GM12878 (cell line): ENCODE measurements around the gene SERPINA4. TPM values are rescaled to one million over a fixed set of nuclear protein-coding genes. Genes with fewer than 3 reads are reported as not detected.

ENCODE experiments used
- ATAC-seq: fragments of 200-7000 bp; cut with Tn5 transposase; 3 replicates; pipeline ENCODE4 v1.9.1; 2020; ENCODE audit warnings: mild to moderate bottlenecking, moderate library complexity
- BruUV-seq: library from RNA; stranded (reverse); fragments of 400-500 nt; replicated peaks from 2 replicates; lab custom pipeline; 2021; lab: Mats Ljungman, UMichigan
- CTCF ChIA-PET: fragments of 300-600 bp; sonication (Branson Sonifier 250); formaldehyde crosslinking; extraction: SDS; loops from one replicate; lab custom pipeline; 2021; ENCODE audit warnings: inconsistent platforms; lab: Yijun Ruan, JAX
- POLR2A ChIA-PET: fragments of 350-600 bp; formaldehyde crosslinking; extraction: SDS; loops from one replicate; lab custom pipeline; 2021; ENCODE audit warnings: inconsistent platforms; lab: Charles Lee
- RAD21 ChIA-PET: fragments of 300-600 bp; sonication (Branson Sonifier 250); formaldehyde crosslinking; loops from one replicate; lab custom pipeline; 2023; ENCODE audit warnings: antibody characterized with exemption; ENCODE audit not compliant: unreplicated experiment; lab: Charles Lee
- SMC1A ChIA-PET: fragments of 300-600 bp; sonication (Branson Sonifier 250); formaldehyde crosslinking; loops from one replicate; lab custom pipeline; 2023; ENCODE audit not compliant: unreplicated experiment, uncharacterized antibody; lab: Charles Lee
- DNase-seq: peaks from one replicate; pipeline ENCODE4 v3.0.0-alpha.2; 2011; ENCODE audit warnings: low read depth, low spot score
- FAIRE-seq: peaks from 3 replicates; lab custom pipeline; 2011; peaks lifted over from hg19 to GRCh38; lab: Jason Lieb, UNC
- H2AFZ ChIP-seq: 2 replicates; pipeline ENCODE4 v1.6.0; 2011; ENCODE audit warnings: low read depth, low read length, control low read depth; ENCODE audit not compliant: control insufficient read depth
- H3K27ac ChIP-seq: 2 replicates; pipeline ENCODE4 v1.5.1; 2011; ENCODE audit warnings: control low read depth; ENCODE audit not compliant: control insufficient read depth, insufficient read depth
- H3K27me3 ChIP-seq, 2 experiments: replicated peaks in 1 of 2; 2 replicates each; pipeline versions ENCODE4 v1.6.0 to v1.6.1; 2011; ENCODE audit warnings: low read length in 1 of 2; ENCODE audit not compliant: control insufficient read depth in 2 of 2, insufficient read depth in 2 of 2
- H3K36me3 ChIP-seq, 2 experiments: 2 replicates each; pipeline ENCODE4 v1.5.1; 2011; ENCODE audit warnings: low read length in 1 of 2; ENCODE audit not compliant: control insufficient read depth in 2 of 2, insufficient read depth in 2 of 2
- H3K4me1 ChIP-seq: 2 replicates; pipeline ENCODE4 v1.6.1; 2011; ENCODE audit warnings: mild to moderate bottlenecking, low read length, moderate library complexity, mixed read lengths; ENCODE audit not compliant: control insufficient read depth, insufficient read depth
- H3K4me2 ChIP-seq: 2 replicates; pipeline ENCODE4 v1.6.0; 2011; ENCODE audit warnings: control low read depth; ENCODE audit not compliant: control insufficient read depth, insufficient read depth
- H3K4me3 ChIP-seq: fragments of 200-600 bp; sonication (generic); 2 replicates; pipeline ENCODE4 v1.5.1; 2016
- H3K79me2 ChIP-seq: 2 replicates; pipeline ENCODE4 v1.6.0; 2011; ENCODE audit warnings: low read length; ENCODE audit not compliant: control insufficient read depth, insufficient read depth
- H3K9ac ChIP-seq: 2 replicates; pipeline ENCODE4 v1.8.0; 2011; ENCODE audit warnings: low read length, control low read depth, mixed read lengths; ENCODE audit not compliant: control insufficient read depth, insufficient read depth
- H3K9me3 ChIP-seq: replicated peaks from 3 replicates; pipeline ENCODE4 v1.5.1; 2011; ENCODE audit warnings: mild to moderate bottlenecking, low read length; ENCODE audit not compliant: control insufficient read depth, insufficient read depth
- H4K20me1 ChIP-seq: 2 replicates; pipeline ENCODE4 v1.6.0; 2011; ENCODE audit not compliant: control insufficient read depth, insufficient read depth
- CBX5 ChIP-seq: sonication (generic); IDR thresholded peaks from 2 replicates; pipeline ENCODE4 v1.6.1; 2016; ENCODE audit warnings: low read depth, moderate library complexity, mild to moderate bottlenecking, inconsistent platforms
- E2F8 ChIP-seq: fragments of 450-650 bp; IDR thresholded peaks from 2 replicates; pipeline ENCODE4 v1.6.1; 2018; ENCODE audit warnings: mild to moderate bottlenecking, low read depth, moderate library complexity; ENCODE audit not compliant: partially characterized antibody
- MLLT1 ChIP-seq: fragments of 450-650 bp; IDR thresholded peaks from 2 replicates; pipeline ENCODE4 v1.6.1; 2016; ENCODE audit warnings: mild to moderate bottlenecking
- RBBP5 ChIP-seq: fragments of 200-600 bp; sonication (generic); conservative IDR thresholded peaks from 2 replicates; pipeline ENCODE4 v1.6.1; 2016
- REST ChIP-seq: IDR thresholded peaks from 2 replicates; pipeline ENCODE4 v1.6.1; 2012; ENCODE audit warnings: mild to moderate bottlenecking, low read depth, low read length
- RFX5 ChIP-seq: IDR thresholded peaks from 2 replicates; pipeline ENCODE4 v1.6.1; 2011; ENCODE audit warnings: low read depth, low read length, improper control_type of control experiment
- RUNX3 ChIP-seq: IDR thresholded peaks from 2 replicates; pipeline ENCODE4 v1.6.1; 2012; ENCODE audit warnings: low read length, inconsistent platforms
- SIN3A ChIP-seq: IDR thresholded peaks from 2 replicates; pipeline ENCODE4 v1.6.1; 2012; ENCODE audit warnings: low read depth, low read length, improper control_type of control experiment
- TCF3 ChIP-seq: IDR thresholded peaks from 2 replicates; pipeline ENCODE4 v1.6.1; 2012; ENCODE audit warnings: low read depth, mild to moderate bottlenecking, low read length, borderline replicate concordance; ENCODE audit not compliant: insufficient read depth
- USF1 ChIP-seq: IDR thresholded peaks from 2 replicates; pipeline ENCODE4 v1.6.1; 2011; ENCODE audit warnings: borderline replicate concordance, low read depth, mild to moderate bottlenecking, moderate library complexity, mixed read lengths, low read length; ENCODE audit not compliant: insufficient read depth; ENCODE audit errors: extremely low read length
- YBX1 ChIP-seq: fragments of 450-650 bp; IDR thresholded peaks from 2 replicates; pipeline ENCODE4 v1.6.1; 2016; ENCODE audit warnings: antibody characterized with exemption
- YY1 ChIP-seq: IDR thresholded peaks from 2 replicates; pipeline ENCODE4 v1.6.1; 2011; ENCODE audit warnings: low read depth, mild to moderate bottlenecking, low read length
- ZBTB33 ChIP-seq: fragments of 450-650 bp; IDR thresholded peaks from 2 replicates; pipeline ENCODE4 v1.6.1; 2017; ENCODE audit warnings: mild to moderate bottlenecking
- WGBS: methylation state at CpG from one replicate; pipeline ENCODE4 v1.1.6; 2016; ENCODE audit warnings: low lambda C conversion rate; ENCODE audit not compliant: insufficient replicate concordance, insufficient coverage; ENCODE audit errors: missing lambda C conversion rate; 5-methylcytosine and 5-hydroxymethylcytosine counted together
- in situ Hi-C: fragments of 300-500 bp; cut with MboI; formaldehyde crosslinking; loops from 9 replicates; pipeline ENCODE4 v1.14.3; 2018; ENCODE audit warnings: mixed read lengths
- intact Hi-C: fragments of 100-400 bp; cut with micrococcal nuclease; formaldehyde crosslinking; loops from one replicate; pipeline ENCODE4 v1.14.2; 2022; ENCODE audit not compliant: unreplicated experiment
- polyA plus RNA-seq, 11 experiments: library from polyadenylated mRNA; depleted of rRNA in 4 of 11; unstranded in 6 of 11; stranded (reverse) in 5 of 11; fragments of >200 nt; fragmentation: Nextera tagmentation in 4 of 11; fragmentation: Illumina TruSeq in 1 of 11; extraction: Ambion mirVana in 4 of 11; extraction: Trizol in 1 of 11; gene quantifications; 1 replicate in 1 of 11; 2 replicates in 10 of 11; pipeline versions ENCODE4 v1.2.1 to v1.2.3, GENCODE V29; 2011 to 2016; ENCODE audit warnings: inconsistent platforms in 2 of 11, missing spikeins in 2 of 11, low read depth in 1 of 11
- total RNA-seq, 4 experiments: library from RNA; depleted of rRNA in 3 of 4; stranded (reverse); fragments of >200 nt in 3 of 4; fragmentation: Illumina TruSeq in 1 of 4; extraction: Trizol in 1 of 4; gene quantifications; 2 replicates each; pipeline versions ENCODE4 v1.2.1 to v1.2.3, GENCODE V29; 2013 to 2021

SERPINA4 gene
- total and polyA plus RNA-seq, 10 of the 15 experiments (the other 5 are each of a cell fraction or from before 2014, with no cell fraction given), result 0.13 TPM; not detected in 9

- no peak overlapping the region for H2AFZ ChIP-seq
- H3K36me3 ChIP-seq, result no peaks in the 10 kb centered on the region
- no peak overlapping the region for H3K4me3 ChIP-seq
- ChIA-PET POLR2A (no interaction called here), SMC1A (no interaction called here), CTCF (interaction anchor here (3.0 kb wide), 1 partner anchor 11 kb away, joined by 11 read pairs; no protein-coding TSS in a partner anchor), RAD21 (no interaction called here)
- H3K9ac ChIP-seq, result no peak overlapping the region
- BruUV-seq, result no TSS peak
- no peaks in the 10 kb centered on the region for H4K20me1 ChIP-seq
- in situ Hi-C loops (no loop called here), intact Hi-C loops (no loop called here)
- H3K27me3 ChIP-seq, result no peaks in the 10 kb centered on the region
- WGBS, result 41% methylated on average over 9 of the region's 9 CpGs
- no peaks in the 10 kb centered on the region for H3K79me2 ChIP-seq
- no peak for ATAC-seq
- no peak for FAIRE-seq
- no peak overlapping the region for H3K4me2 ChIP-seq
- no peak for DNase-seq
- H3K9me3 ChIP-seq, result no peaks in the 10 kb centered on the region; the same call in 2 of the 3 replicates
- no peak overlapping the region for H3K27ac ChIP-seq
- no peaks in the 10 kb centered on the region for H3K4me1 ChIP-seq
- TF ChIP-seq RBBP5 (no peak), MLLT1 (no peak), RUNX3 (no peak), TCF3 (no peak), YBX1 (no peak), YY1 (no peak), E2F8 (no peak), ZBTB33 (no peak), RFX5 (no peak), SIN3A (no peak), CBX5 (no peak), USF1 (no peak), REST (no peak)
Measured at GRCh38 chr14:94559638-94560290, 1.5 kb upstream of the SERPINA4 start.
